ENCODE measurements around the gene SIRPB1. TPM values are rescaled to one million over a fixed set of nuclear protein-coding genes. Genes with fewer than 3 reads are reported as not detected.

The SIRPB1 gene
- total RNA-seq (2014; rRNA removed) (1.7 and 11.6 TPM in 2 replicates), Bru-seq, nascent RNA (percentile 32 among the genes with signal in this experiment), BruChase-seq, experiment 1, labeled RNA remaining after a 6-hour chase (percentile 51 among the genes with signal in this experiment), BruChase-seq, experiment 2, labeled RNA remaining after a 2-hour chase (percentile 47 among the genes with signal in this experiment)
- long read RNA-seq, partial matches to known transcripts = 0 of 1 reads
- long read RNA-seq, other reads (novel, unspliced or antisense) = 1 of 1 reads

DNA sequence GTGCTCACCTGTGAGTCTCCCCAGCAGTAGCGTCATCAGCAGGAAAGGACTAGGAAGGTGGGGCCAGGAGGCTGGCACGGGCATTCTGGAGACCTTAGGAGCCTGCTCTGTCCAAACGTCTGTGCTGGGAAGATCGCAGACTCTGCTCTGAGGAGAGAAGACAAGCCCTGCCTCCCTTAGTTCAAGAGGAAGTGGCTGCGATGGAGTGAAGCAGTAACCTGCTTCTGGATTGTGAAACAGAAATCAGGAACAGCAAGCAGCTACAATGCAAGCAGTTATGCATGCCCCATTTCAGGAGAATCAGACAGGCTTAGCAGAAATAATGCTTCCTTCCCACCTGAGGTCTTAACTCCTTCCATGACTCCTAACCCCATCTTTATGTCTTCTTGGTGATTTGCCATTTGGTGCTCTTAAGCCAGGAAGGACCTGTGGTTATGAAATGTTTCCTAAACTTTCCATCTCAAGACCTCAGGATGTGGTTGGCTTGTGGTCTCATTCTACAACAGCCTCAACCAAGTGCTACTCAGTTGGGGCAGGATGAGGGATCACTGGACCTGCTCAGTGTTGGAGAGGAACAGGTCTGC, at the start of gene SIRPB1:
TSS of gene SIRPB1 (minus strand) at position 149 of the 584 bp plus-strand sequence. CDS start at position 84, 65 bp downstream.
- no peak within 1 kb of the TSS for H3K4me2 ChIP-seq (ENCODE audit: low read length)
- TF ChIP-seq, protein P1, sequence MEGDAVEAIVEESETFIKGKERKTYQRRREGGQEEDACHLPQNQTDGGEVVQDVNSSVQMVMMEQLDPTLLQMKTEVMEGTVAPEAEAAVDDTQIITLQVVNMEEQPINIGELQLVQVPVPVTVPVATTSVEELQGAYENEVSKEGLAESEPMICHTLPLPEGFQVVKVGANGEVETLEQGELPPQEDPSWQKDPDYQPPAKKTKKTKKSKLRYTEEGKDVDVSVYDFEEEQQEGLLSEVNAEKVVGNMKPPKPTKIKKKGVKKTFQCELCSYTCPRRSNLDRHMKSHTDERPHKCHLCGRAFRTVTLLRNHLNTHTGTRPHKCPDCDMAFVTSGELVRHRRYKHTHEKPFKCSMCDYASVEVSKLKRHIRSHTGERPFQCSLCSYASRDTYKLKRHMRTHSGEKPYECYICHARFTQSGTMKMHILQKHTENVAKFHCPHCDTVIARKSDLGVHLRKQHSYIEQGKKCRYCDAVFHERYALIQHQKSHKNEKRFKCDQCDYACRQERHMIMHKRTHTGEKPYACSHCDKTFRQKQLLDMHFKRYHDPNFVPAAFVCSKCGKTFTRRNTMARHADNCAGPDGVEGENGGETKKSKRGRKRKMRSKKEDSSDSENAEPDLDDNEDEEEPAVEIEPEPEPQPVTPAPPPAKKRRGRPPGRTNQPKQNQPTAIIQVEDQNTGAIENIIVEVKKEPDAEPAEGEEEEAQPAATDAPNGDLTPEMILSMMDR (conservative IDR thresholded peaks at IDR 0.05; ENCODE audit: low read depth, low read length) = no peak
- no peak for TF ChIP-seq EZH2 (IDR thresholded peaks at IDR 0.05; ENCODE audit: low read length, unreplicated experiment)
- no peak for TF ChIP-seq EZH2phosphoT487 (IDR thresholded peaks at IDR 0.05; ENCODE audit: borderline replicate concordance, low read length)
- H3K9me2 ChIP-seq (replicated peaks; ENCODE audit: low read length) = no peaks in the 10 kb centered on the region
- peaks cover 24% of the 10 kb centered on the region for H3K4me1 ChIP-seq (ENCODE audit: insufficient read depth, low read length)
- peak within 1 kb of the TSS; percentile 11 for H2AFZ ChIP-seq (ENCODE audit: low read length)
- no peaks in the 10 kb centered on the region for H3K36me3 ChIP-seq (ENCODE audit: low read depth, low read length)
- ChIA-PET POLR2A (ENCODE audit: unreplicated experiment) (no interaction called here), CTCF (no interaction called here)
- no peaks in the 10 kb centered on the region for H4K20me1 ChIP-seq (ENCODE audit: low read length)
- intact Hi-C loops (cut with micrococcal nuclease) = no loop called here
- H3K4me3 ChIP-seq (ENCODE audit: low read length) = no peak within 1 kb of the TSS
- H3K27ac ChIP-seq (ENCODE audit: low read length) = no peak within 1 kb of the TSS
- BruUV-seq (replicated peaks) = no TSS peak
- H3K9ac ChIP-seq (ENCODE audit: low read length) = no peak within 1 kb of the TSS
- ATAC-seq (no peak), DNase-seq (peak; percentile 31)
- H3K79me2 ChIP-seq (ENCODE audit: low read length) = no peaks in the 10 kb centered on the region
- H3K27me3 ChIP-seq (ENCODE audit: low read length) = no peaks in the 10 kb centered on the region
- no peaks in the 10 kb centered on the region for H3F3A ChIP-seq (ENCODE audit: low read length, unreplicated experiment)
- H3K9me3 ChIP-seq (ENCODE audit: low read length) = no peaks in the 10 kb centered on the region

DNA sequence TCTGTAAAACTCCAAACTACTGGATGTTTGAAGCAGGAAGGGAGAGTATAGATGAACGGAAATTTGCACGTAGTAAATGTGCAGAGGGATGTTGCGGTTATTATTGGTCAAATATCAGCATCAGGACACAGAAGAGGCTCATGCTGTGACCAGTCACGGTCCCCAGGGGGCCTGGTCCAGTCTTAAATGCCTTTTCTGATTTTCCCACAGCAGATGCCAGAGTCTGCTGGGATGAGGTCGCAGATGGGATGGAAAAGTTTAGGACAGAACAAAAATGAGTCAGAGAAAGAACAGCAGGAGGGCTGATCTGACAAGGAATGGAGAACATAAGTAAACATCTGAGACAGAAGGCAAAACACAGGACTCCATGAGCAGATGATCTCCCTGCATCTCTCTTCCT, 49.5 kb upstream of the SIRPB1 start:
- Histone ChIP-seq H3K36me3 (ENCODE audit: low read depth, low read length) (no peaks in the 10 kb centered on the region), H3K9ac (ENCODE audit: low read length) (no peak overlapping the region), H3K27ac (ENCODE audit: low read length) (no peak overlapping the region), H3K79me2 (ENCODE audit: low read length) (no peaks in the 10 kb centered on the region), H4K20me1 (ENCODE audit: low read length) (no peaks in the 10 kb centered on the region), H2AFZ (ENCODE audit: low read length) (peak overlapping the region; percentile 9; the same call in 1 of the 2 replicates), H3K4me2 (ENCODE audit: low read length) (no peak overlapping the region), H3K4me1 (ENCODE audit: insufficient read depth, low read length) (no peaks in the 10 kb centered on the region), H3K9me3 (ENCODE audit: low read length) (no peaks in the 10 kb centered on the region), H3K4me3 (ENCODE audit: low read length) (no peak overlapping the region), H3F3A (ENCODE audit: low read length, unreplicated experiment) (no peaks in the 10 kb centered on the region), H3K9me2 (replicated peaks; ENCODE audit: low read length) (no peaks in the 10 kb centered on the region), H3K27me3 (ENCODE audit: low read length) (no peaks in the 10 kb centered on the region)
- DNase-seq (no peak), ATAC-seq (peak; percentile 55)
- ChIA-PET CTCF (no interaction called here), POLR2A (ENCODE audit: unreplicated experiment) (no interaction called here)
- intact Hi-C loops (cut with micrococcal nuclease) = no loop called here
- TF ChIP-seq EZH2 (IDR thresholded peaks at IDR 0.05; ENCODE audit: low read length, unreplicated experiment) (no peak), EZH2phosphoT487 (IDR thresholded peaks at IDR 0.05; ENCODE audit: borderline replicate concordance, low read length) (no peak)
- TF ChIP-seq, protein P1 (conservative IDR thresholded peaks at IDR 0.05; ENCODE audit: low read depth, low read length) = no peak; the same call in 1 of the 2 replicates
- no TSS peak for BruUV-seq (replicated peaks)

DNA sequence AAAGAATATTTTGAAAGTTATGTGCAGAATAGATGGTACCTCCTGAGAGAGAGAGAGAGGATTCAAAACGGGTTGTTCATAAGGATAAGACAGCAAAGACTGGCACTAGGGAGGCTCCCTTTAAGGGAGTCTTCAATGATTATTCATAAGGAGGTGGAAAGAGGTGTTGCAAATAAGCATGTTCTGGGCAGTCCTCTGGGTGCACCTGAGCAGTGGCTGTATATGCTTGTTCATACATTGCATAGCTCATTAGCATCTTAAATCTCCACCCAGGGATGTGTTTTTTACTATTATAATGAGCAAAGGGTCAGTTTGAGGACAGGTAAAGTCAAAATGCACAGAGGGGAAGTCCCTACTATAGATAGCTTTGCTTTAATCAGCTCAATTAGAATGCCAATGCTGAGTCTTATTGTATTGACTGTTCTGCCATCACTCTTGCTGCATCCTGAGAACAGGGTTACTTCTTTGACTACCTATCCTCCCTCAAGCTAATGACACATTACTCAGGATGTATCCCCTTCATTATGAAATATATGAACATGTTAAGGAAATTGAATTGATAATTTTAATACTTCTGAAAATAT, 47.8 kb upstream of the SIRPB1 start:
- H3K4me3 ChIP-seq (ENCODE audit: low read length) = no peak overlapping the region
- POLR2A ChIA-PET (ENCODE audit: unreplicated experiment) = no interaction called here

More for the DNA sequence above, 47.8 kb upstream of the SIRPB1 start:
- Histone ChIP-seq H3K9me2 (replicated peaks; ENCODE audit: low read length) (no peaks in the 10 kb centered on the region), H3K4me2 (ENCODE audit: low read length) (no peak overlapping the region), H3F3A (ENCODE audit: low read length, unreplicated experiment) (no peaks in the 10 kb centered on the region), H2AFZ (ENCODE audit: low read length) (no peak overlapping the region), H3K4me1 (ENCODE audit: insufficient read depth, low read length) (peaks cover 5% of the 10 kb centered on the region), H3K36me3 (ENCODE audit: low read depth, low read length) (no peaks in the 10 kb centered on the region), H3K27ac (ENCODE audit: low read length) (no peak overlapping the region), H3K27me3 (ENCODE audit: low read length) (no peaks in the 10 kb centered on the region), H3K79me2 (ENCODE audit: low read length) (no peaks in the 10 kb centered on the region), H3K9me3 (ENCODE audit: low read length) (no peaks in the 10 kb centered on the region), H3K9ac (ENCODE audit: low read length) (no peak overlapping the region), H4K20me1 (ENCODE audit: low read length) (no peaks in the 10 kb centered on the region)
- CTCF ChIA-PET = no interaction called here
- TF ChIP-seq EZH2phosphoT487 (IDR thresholded peaks at IDR 0.05; ENCODE audit: borderline replicate concordance, low read length) = no peak
- no TSS peak for BruUV-seq (replicated peaks)
- DNase-seq = no peak
- no peak for ATAC-seq
- intact Hi-C loops (cut with micrococcal nuclease) = no loop called here
